NOMO-1 treated with DMSO at 0.1 percent for 48 hours (cell line): ENCODE measurements around the gene MRPL54.

ENCODE experiments used
- DNase-seq: peaks from one replicate; lab custom pipeline; 2025; ENCODE audit not compliant: unreplicated experiment; lab: John Stamatoyannopoulos, UW

MRPL54 gene

GRCh38 chr19:3784607-3785450 is 22.3 kb downstream of the MRPL54 start:
- DNase-seq: no peak

DNA sequence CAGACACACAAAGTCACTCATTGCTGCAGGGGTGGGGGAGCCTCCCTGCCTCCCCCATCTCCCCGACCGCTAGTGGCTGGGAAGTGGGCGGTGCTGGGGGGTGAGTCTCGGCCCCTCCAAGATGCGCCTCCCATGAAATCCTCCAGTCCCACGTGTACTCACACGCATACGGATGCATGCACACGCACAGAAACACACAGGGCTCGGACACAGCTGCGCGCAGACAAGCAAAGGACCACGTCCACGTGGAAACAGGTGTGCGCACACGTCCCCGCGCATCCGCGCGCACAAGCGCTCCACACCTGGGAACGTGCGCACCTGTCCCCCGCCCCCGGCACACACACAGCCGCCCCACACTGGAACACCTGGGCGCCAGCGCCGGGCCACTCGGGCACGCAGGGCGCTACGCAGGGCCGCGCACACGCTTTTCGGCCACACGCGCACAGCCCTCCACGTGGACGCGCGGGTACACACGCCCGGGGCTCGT is 23.0 kb downstream of the MRPL54 start:
- DNase-seq: no peak

DNA sequence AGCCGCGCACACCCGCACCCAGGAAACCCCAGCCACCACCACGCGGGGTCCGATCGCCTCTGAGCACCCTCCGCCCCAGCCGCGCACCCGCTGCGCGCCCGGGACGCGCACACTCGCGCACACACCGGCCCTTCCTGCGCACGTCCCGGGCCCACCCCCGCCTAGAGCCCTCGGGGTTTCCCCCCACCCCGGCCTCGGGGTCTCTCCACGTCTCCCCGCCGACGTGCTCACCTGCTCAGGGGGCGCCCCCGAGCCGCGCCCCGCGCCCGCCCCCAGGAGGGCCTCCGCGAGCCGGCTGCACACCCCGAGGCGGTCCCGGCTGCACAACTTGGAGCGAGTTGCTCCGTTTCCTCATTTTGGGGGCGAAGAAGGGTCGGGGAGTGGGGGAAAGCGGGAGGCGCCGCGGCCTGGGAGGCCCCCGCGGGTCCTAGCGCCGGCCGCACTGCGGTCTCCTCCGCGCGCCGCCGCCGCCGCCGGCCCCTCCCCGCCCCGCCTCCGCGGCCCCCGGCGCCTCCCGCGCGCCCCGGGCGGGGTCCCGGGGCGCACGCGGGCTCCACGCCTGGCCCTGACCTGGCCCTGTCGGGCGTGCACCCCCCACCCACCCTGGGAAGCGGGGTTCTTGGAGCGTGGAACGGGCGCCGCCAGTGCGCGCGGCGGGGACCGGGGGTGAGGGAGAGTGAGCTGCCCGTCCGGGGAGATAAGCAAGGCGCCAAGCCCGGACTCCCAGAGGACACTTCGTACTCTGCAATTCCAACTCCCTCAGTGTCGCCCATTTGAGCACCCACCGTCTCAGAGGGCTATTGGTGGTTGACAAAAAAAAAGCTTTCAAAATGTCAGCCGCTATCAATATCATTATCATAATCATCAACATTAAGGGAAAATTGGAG is 23.7 kb downstream of the MRPL54 start, which contains the start of gene MATK:
MATK (minus strand) TSS at position 444 of the 887 bp plus-strand sequence. CDS start 1,246 bp downstream, outside the sequence.
- DNase-seq: peak; percentile 77

DNA sequence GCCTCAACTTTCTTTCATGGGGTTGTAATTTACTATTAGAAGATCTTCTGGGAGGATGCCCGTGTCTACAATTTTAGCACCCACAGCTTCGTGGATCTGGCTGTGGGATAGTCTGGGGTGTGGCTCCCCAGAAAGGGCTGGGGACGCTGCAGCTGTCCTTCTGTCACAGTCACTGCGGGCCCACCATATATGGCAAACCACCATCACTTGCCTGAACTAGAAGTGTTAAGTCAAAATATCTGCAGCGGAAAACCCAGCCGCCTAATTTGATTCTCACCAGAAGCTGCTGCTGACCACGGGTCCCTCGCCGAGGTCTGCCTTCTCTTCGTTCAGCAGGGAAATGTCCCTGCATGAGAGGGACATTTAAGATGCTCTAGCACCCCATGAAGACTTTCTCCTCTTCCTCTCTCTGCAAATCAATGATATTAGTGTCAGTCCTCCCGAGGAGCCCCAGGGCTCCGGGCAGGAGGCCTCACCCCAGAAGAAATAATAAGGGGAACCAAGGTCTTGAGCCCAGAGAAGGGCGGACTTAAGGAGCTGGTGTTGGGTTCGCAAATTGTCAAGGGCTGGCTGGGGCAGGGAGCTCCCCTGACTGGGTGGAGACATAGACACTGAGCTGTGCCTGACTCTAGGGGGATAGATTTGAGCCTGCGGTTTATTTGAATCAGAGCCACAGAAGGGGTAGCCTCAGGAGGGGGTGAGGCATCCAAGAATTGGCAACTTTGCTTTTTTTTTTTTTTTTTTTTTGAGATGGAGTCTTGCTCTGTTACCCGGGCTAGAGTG is 26.7 kb downstream of the MRPL54 start:
- DNase-seq: no peak

GRCh38 chr19:3790209-3790734 is 27.8 kb downstream of the MRPL54 start:
- DNase-seq: no peak

GRCh38 chr19:3790941-3791340 is 28.5 kb downstream of the MRPL54 start:
- DNase-seq: no peak

DNA sequence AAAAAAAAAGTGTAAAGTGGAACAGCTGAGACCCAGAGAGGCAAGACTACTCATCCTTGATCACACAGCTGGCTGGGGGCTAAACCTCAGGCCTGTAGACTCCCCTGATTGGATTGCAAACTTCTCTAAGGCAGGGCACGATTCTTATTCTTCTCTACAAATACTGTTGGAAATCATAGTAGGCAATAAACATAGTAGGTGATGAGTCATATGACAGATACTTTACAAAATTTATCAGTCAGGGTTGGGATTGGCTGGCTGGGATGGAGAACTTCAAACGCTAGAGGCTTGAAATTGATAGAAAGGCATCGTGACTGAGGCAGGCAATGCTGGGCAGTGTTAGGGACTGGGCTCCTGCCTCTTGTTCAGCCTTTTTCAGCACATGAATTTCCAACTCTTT is 29.6 kb downstream of the MRPL54 start:
- DNase-seq: no peak

DNA sequence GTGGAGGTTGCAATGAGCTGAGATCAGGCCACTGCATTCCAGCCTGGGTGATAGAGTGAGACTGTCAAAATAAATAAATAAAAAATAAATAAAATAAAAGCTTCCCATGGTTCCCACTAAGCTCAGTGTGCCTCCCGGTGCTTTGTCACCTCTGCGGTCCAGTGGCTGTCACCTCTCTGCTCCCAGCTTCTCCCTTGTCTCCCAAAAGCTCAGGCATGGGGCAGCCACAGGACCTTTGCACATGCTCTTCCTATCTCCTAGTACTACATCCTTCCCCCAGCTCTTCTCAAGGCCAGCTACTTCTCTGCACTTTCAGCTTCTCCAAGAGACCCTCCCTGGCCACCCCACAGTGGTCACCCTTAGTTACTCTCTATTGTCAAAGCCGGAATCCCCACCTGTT is 31.3 kb downstream of the MRPL54 start:
- DNase-seq: no peak

- no peak for DNase-seq
Observed at GRCh38 chr19:3796358-3796757, 33.9 kb downstream of the MRPL54 start.

- DNase-seq: no peak
Observed at GRCh38 chr19:3798137-3798536, 35.7 kb downstream of the MRPL54 start.

GRCh38 chr19:3800996-3801395 is 38.5 kb downstream of the MRPL54 start:
- no peak for DNase-seq

DNA sequence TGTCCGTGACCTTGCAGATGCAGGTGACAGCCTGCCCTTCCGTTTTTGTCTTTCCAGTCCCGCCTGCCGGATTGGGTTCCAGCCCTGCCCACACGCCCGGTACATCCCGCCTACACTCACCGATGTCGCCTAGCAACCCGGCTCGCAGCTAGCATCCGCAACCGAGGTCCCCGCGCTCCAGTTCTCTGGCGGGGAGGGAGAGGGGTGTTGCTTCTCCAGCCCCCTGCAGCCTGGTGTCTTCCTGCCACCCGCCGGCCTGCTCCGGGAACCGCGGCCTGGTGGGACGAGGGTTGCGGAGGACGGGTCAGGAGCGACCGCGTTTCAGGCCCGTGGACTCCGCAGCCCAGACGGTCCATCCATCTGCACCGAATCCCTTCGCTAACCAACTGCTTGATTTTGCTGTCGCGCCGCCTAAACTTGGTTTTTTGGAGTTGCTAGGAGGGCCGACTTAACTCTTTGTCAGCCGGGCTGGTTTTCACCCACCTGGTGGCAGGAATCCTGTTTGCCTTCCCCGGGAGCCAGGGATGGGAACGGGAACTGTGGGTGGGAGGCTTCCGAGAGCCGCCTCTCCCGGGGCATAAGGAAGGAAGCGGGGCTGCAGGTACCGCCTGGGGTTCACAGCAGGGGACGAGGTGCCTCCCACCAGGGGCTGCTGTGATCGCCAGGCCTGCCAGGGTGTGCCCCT is 39.1 kb downstream of the MRPL54 start:
- DNase-seq: no peak

DNA sequence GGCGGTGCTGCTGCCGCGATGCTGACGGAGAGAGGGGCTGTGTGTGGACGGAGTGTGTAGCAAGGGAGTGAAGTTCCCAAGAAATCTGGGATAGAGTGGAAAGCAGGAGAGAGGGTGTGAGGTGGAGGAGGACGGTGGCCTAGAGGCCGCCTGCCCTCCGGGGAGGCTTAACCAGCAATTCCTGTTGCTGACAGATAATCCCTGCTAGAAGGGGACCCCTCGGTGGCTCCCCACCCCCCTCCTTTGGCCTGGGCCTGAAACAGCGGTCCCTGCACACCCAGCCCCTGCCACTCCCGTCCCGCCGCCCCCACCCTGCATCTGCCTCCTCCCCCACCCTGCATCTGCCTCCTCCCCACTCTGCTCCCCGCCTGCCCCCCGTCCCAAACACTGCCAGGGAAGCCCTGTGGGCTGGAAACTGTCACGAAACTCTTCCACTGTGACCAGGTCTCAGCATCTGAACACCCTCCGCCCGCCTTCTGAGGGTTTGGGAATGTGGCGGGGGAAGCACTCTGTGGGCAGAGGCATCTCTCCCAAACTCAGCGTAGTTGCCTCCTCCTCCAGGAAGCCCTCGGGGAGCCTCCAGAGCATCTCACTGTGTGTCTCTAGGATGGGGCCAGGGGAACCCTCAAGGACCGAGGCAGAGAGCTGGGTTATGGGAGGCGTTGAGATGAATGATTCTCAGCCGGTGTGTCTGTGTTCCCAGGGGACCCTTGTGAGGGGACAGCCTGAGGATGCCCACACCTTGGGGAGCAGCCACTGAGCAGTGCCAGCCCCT is 40.8 kb downstream of the MRPL54 start:
- no peak for DNase-seq

DNA sequence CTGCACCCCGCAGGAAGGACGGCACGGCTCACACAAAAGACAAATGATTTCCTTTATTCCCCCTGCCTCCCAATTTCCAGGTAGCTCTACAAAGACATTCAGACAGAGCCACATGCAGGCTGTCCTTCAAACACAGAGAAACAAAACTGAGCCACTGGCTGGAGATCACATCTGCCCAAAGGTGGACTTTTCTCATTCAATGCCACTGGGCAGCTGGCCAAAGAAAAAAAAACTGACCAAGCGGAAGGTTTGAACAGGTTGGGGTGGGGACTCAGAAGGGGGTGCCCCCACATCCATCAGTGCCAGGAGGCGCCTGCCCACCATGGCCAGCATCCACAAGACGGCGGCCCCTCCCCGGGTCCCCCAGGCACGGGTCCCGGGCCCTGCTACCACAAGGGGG is 41.5 kb downstream of the MRPL54 start:
- DNase-seq: no peak

GRCh38 chr19:3804429-3804828 is 41.9 kb downstream of the MRPL54 start:
- no peak for DNase-seq

- no peak for DNase-seq
Observed at GRCh38 chr19:3805859-3806258, 43.4 kb downstream of the MRPL54 start.

- DNase-seq: no peak
Observed at GRCh38 chr19:3807131-3807480, 44.6 kb downstream of the MRPL54 start.

DNA sequence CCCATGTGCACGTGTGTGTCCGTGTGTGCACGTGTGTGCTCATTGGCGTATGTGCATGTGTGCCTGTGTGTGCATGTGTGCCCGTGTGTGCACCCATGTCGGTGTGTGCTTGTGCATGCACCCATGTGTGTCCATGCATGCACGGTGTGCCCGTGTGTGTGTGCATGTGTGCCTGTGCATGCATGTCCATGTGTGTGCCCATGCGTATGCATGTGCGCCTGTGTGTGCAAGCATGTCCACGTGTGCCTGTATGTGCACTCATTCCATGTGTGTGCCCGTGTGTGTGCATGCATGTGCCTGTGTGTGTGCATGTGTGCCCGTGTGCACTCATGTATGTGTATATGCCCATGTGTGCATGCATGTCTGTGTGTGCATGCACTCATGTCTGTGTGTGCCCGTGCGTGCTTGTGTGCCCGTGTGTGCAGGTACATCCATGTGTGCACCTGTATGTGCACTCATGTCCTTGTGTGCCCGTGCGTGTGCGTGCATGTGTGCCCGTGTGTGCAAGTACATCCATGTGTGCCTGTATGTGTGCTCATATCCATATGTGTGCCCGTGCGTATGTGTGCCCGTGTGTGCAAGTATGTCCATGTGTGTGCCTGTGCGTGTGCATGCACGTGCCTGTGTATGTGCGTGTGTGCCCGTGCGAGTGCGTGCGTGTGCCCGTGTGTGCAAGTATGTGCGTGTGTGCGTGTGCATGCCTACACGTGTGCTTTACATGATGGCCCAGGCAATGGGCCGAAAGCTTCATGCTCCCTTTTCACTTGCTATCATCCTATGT is 45.3 kb downstream of the MRPL54 start:
- DNase-seq: no peak
